Liver (tissue), 9 donors: ENCODE data around the gene MED25. TPM values are rescaled to one million over a fixed set of nuclear protein-coding genes. Genes with fewer than 3 reads are reported as not detected.

ENCODE experiments used
- DNase-seq: peaks from one replicate; pipeline ENCODE4 v3.0.0-alpha.2; 2017; ENCODE audit warnings: low spot score
- H3K27ac ChIP-seq, 2 donors: one replicate each; pipeline ENCODE4 v1.7.0; 2013; ENCODE audit warnings: inconsistent platforms in 2 of 2, low read length in 2 of 2, control low read depth in 1 of 2, low read depth in 1 of 2, mild to moderate bottlenecking in 1 of 2
- H3K27me3 ChIP-seq, 4 donors: one replicate each; pipeline versions ENCODE4 v1.6.1 to v1.7.0; 2013; ENCODE audit warnings: low read length in 3 of 4, inconsistent platforms in 1 of 4, mild to moderate bottlenecking in 1 of 4, moderate library complexity in 1 of 4; ENCODE audit not compliant: control insufficient read depth in 4 of 4, insufficient read depth in 4 of 4
- H3K36me3 ChIP-seq, 4 donors: one replicate each; pipeline versions ENCODE4 v1.6.1 to v1.7.0; 2013; ENCODE audit warnings: low read length in 3 of 4, mild to moderate bottlenecking in 3 of 4, low read depth in 1 of 4, moderate library complexity in 1 of 4; ENCODE audit not compliant: control insufficient read depth in 4 of 4, insufficient read depth in 3 of 4
- H3K4me1 ChIP-seq, 4 donors: one replicate each; pipeline versions ENCODE4 v1.6.1 to v1.7.0; 2013; ENCODE audit warnings: low read length in 3 of 4, mild to moderate bottlenecking in 3 of 4, moderate library complexity in 1 of 4; ENCODE audit not compliant: control insufficient read depth in 4 of 4, insufficient read depth in 4 of 4
- H3K4me3 ChIP-seq, 3 donors: one replicate each; pipeline versions ENCODE4 v1.6.1 to v1.7.0; 2013; ENCODE audit warnings: low read length in 3 of 3, control low read depth in 1 of 3, low read depth in 1 of 3, mild to moderate bottlenecking in 1 of 3
- H3K9ac ChIP-seq, 2 donors: one replicate each; pipeline ENCODE4 v1.7.0; 2013; ENCODE audit warnings: low read length in 2 of 2, mild to moderate bottlenecking in 2 of 2, moderate library complexity in 2 of 2, control low read depth in 1 of 2, low read depth in 1 of 2
- H3K9me3 ChIP-seq, 4 donors: one replicate each; pipeline versions ENCODE4 v1.6.1 to v1.7.0; 2013; ENCODE audit warnings: low read length in 3 of 4; ENCODE audit not compliant: control insufficient read depth in 4 of 4
- FOXA1 ChIP-seq: IDR thresholded peaks from 2 replicates; pipeline ENCODE4 v1.6.1; 2016; ENCODE audit warnings: antibody characterized with exemption
- FOXA2 ChIP-seq: IDR thresholded peaks from 2 replicates; pipeline ENCODE4 v1.6.1; 2016; ENCODE audit warnings: antibody characterized with exemption
- GABPA ChIP-seq, 2 donors: IDR thresholded peaks in 1 of 2; conservative IDR thresholded peaks in 1 of 2; 2 replicates each; pipeline ENCODE4 v1.6.1; 2016; ENCODE audit warnings: antibody characterized with exemption in 2 of 2, mild to moderate bottlenecking in 1 of 2, moderate library complexity in 1 of 2
- HNF4A ChIP-seq, 2 donors: conservative IDR thresholded peaks; 2 replicates each; pipeline ENCODE4 v1.6.1; 2016; ENCODE audit warnings: antibody characterized with exemption in 2 of 2, mild to moderate bottlenecking in 2 of 2
- HNF4G ChIP-seq: IDR thresholded peaks from 2 replicates; pipeline ENCODE4 v1.6.1; 2016; ENCODE audit warnings: antibody characterized with exemption
- JUND ChIP-seq, 2 donors: IDR thresholded peaks; 2 replicates each; pipeline ENCODE4 v1.6.1; 2016; ENCODE audit warnings: antibody characterized with exemption in 2 of 2
- MAX ChIP-seq: IDR thresholded peaks from 2 replicates; pipeline ENCODE4 v1.6.1; 2016; ENCODE audit warnings: antibody characterized with exemption
- SP1 ChIP-seq: IDR thresholded peaks from 2 replicates; pipeline ENCODE4 v1.6.1; 2018; ENCODE audit warnings: antibody characterized with exemption, mild to moderate bottlenecking
- TAF1 ChIP-seq: conservative IDR thresholded peaks from 2 replicates; pipeline ENCODE4 v1.6.1; 2016; ENCODE audit warnings: antibody characterized with exemption, mild to moderate bottlenecking
- WGBS: extraction: QIAGEN DNeasy Blood & Tissue Kit; methylation state at CpG from one replicate; pipeline ENCODE4 v1.1.7; 2013; 5-methylcytosine and 5-hydroxymethylcytosine counted together
- polyA plus RNA-seq, 2 donors: library from polyadenylated mRNA; stranded (reverse) in 1 of 2; unstranded in 1 of 2; fragments of 200-250 nt in 1 of 2; fragments of >200 nt in 1 of 2; fragmentation: Nextera tagmentation in 1 of 2; extraction: Ambion mirVana in 1 of 2; gene quantifications; one replicate each; pipeline versions ENCODE4 v1.2.1 to v1.2.3, GENCODE V29; 2013 to 2015
- total RNA-seq, 2 donors: library from RNA; depleted of rRNA; stranded (reverse); fragments of >200 nt; gene quantifications; one replicate each; pipeline ENCODE4 v1.2.3, GENCODE V29; 2014
- TF ChIP-seq, protein P1 (sequence below): IDR thresholded peaks from 2 replicates; pipeline ENCODE4 v1.6.1; 2016; ENCODE audit warnings: antibody characterized with exemption
- TF ChIP-seq, protein P2 (sequence below): fragments of 150-350 bp; IDR thresholded peaks from 2 replicates; pipeline ENCODE4 v1.5.1; 2017; ENCODE audit warnings: improper control_type of control experiment, low read depth, low read length; ENCODE audit not compliant: missing input control
- TF ChIP-seq, protein P3 (sequence below): IDR thresholded peaks from 2 replicates; pipeline ENCODE4 v1.6.1; 2016; ENCODE audit warnings: antibody characterized with exemption
- TF ChIP-seq, protein P4 (sequence below): IDR thresholded peaks from 2 replicates; pipeline ENCODE4 v1.6.1; 2016; ENCODE audit warnings: antibody characterized with exemption, mild to moderate bottlenecking
- donor health status: healthy.
- donor health status: healthy.
- donor health status: healthy.
- donor health status: healthy.
- donor health status: healthy.

MED25 gene
- total and polyA plus RNA-seq, 4 donors: 4.7 to 24.1 (median 9.6) TPM

DNA sequence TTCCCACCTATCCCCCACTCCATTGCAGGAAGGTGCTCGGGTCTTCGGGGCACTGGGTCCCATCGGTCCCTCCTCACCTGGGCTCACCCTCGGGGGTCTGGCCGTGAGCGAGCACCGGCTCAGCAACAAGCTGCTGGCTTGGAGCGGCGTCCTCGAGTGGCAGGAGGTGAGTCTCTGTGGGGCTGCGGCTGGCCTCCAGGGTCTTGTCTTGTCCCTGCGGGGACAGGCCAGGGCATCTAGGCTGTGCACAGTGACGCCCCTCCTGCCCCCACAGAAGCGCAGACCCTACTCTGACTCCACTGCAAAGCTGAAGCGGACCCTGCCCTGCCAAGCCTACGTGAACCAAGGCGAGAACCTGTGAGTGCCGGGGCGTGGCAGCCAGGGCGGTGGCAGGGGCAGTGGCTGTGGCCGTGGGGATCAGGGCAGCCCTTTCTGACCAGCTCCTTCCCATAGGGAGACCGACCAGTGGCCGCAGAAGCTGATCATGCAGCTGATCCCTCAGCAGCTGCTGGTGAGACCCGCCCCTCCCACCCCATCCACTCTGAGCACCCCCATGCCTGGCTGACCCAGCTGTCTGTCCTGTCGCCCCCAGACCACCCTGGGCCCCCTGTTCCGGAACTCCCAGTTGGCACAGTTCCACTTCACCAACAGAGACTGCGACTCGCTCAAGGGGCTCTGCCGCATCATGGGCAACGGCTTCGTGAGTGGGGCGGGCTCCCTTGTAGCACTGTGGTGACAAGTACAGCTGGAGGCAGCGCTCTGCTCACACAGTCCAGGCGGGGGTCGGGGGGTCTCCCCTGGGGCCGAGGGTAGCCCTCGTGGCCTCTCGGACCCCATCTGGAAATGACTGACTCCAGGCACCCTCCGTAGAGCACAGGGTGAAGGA lies 36.5 kb downstream of the MED25 start:
- peaks cover 3 to 19% (median 13%) of the 10 kb centered on the region in 4 donors for H3K4me1 ChIP-seq
- H3K27ac ChIP-seq: no peak overlapping the region
- WGBS: 92% methylated on average over 39 of the region's 39 CpGs
- no peaks in the 10 kb centered on the region for H3K9me3 ChIP-seq
- H3K36me3 ChIP-seq: peaks cover 0 to 28% (median 4%) of the 10 kb centered on the region in 4 donors
- H3K9ac ChIP-seq: no peak overlapping the region
- no peak for DNase-seq
- H3K4me3 ChIP-seq: no peak overlapping the region
- no peak for TF ChIP-seq GABPA (IDR thresholded peaks at IDR 0.05 in 1 of 2, conservative IDR thresholded peaks at IDR 0.05 in 1 of 2)
- TF ChIP-seq, protein P1, sequence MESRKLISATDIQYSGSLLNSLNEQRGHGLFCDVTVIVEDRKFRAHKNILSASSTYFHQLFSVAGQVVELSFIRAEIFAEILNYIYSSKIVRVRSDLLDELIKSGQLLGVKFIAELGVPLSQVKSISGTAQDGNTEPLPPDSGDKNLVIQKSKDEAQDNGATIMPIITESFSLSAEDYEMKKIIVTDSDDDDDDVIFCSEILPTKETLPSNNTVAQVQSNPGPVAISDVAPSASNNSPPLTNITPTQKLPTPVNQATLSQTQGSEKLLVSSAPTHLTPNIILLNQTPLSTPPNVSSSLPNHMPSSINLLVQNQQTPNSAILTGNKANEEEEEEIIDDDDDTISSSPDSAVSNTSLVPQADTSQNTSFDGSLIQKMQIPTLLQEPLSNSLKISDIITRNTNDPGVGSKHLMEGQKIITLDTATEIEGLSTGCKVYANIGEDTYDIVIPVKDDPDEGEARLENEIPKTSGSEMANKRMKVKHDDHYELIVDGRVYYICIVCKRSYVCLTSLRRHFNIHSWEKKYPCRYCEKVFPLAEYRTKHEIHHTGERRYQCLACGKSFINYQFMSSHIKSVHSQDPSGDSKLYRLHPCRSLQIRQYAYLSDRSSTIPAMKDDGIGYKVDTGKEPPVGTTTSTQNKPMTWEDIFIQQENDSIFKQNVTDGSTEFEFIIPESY: no peak
- TF ChIP-seq, protein P2, sequence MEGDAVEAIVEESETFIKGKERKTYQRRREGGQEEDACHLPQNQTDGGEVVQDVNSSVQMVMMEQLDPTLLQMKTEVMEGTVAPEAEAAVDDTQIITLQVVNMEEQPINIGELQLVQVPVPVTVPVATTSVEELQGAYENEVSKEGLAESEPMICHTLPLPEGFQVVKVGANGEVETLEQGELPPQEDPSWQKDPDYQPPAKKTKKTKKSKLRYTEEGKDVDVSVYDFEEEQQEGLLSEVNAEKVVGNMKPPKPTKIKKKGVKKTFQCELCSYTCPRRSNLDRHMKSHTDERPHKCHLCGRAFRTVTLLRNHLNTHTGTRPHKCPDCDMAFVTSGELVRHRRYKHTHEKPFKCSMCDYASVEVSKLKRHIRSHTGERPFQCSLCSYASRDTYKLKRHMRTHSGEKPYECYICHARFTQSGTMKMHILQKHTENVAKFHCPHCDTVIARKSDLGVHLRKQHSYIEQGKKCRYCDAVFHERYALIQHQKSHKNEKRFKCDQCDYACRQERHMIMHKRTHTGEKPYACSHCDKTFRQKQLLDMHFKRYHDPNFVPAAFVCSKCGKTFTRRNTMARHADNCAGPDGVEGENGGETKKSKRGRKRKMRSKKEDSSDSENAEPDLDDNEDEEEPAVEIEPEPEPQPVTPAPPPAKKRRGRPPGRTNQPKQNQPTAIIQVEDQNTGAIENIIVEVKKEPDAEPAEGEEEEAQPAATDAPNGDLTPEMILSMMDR: no peak
- no peak for TF ChIP-seq HNF4A (conservative IDR thresholded peaks at IDR 0.05)
- TF ChIP-seq SP1: no peak
- no peak for TF ChIP-seq FOXA2
- TF ChIP-seq, protein P3, sequence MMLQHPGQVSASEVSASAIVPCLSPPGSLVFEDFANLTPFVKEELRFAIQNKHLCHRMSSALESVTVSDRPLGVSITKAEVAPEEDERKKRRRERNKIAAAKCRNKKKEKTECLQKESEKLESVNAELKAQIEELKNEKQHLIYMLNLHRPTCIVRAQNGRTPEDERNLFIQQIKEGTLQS: no peak
- no peak for TF ChIP-seq HNF4G
- TF ChIP-seq, protein P4, sequence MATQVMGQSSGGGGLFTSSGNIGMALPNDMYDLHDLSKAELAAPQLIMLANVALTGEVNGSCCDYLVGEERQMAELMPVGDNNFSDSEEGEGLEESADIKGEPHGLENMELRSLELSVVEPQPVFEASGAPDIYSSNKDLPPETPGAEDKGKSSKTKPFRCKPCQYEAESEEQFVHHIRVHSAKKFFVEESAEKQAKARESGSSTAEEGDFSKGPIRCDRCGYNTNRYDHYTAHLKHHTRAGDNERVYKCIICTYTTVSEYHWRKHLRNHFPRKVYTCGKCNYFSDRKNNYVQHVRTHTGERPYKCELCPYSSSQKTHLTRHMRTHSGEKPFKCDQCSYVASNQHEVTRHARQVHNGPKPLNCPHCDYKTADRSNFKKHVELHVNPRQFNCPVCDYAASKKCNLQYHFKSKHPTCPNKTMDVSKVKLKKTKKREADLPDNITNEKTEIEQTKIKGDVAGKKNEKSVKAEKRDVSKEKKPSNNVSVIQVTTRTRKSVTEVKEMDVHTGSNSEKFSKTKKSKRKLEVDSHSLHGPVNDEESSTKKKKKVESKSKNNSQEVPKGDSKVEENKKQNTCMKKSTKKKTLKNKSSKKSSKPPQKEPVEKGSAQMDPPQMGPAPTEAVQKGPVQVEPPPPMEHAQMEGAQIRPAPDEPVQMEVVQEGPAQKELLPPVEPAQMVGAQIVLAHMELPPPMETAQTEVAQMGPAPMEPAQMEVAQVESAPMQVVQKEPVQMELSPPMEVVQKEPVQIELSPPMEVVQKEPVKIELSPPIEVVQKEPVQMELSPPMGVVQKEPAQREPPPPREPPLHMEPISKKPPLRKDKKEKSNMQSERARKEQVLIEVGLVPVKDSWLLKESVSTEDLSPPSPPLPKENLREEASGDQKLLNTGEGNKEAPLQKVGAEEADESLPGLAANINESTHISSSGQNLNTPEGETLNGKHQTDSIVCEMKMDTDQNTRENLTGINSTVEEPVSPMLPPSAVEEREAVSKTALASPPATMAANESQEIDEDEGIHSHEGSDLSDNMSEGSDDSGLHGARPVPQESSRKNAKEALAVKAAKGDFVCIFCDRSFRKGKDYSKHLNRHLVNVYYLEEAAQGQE: no peak
- no peaks in the 10 kb centered on the region for H3K27me3 ChIP-seq

- Histone ChIP-seq H3K9me3 (no peaks in the 10 kb centered on the region), H3K9ac (no peak overlapping the region), H3K36me3 (peaks cover 0 to 34% (median 4%) of the 10 kb centered on the region in 4 donors), H3K4me3 (no peak overlapping the region), H3K27ac (no peak overlapping the region), H3K4me1 (peaks cover 1 to 13% (median 11%) of the 10 kb centered on the region in 4 donors), H3K27me3 (no peaks in the 10 kb centered on the region)
- WGBS: 91% methylated on average over 12 of the region's 12 CpGs
- no peak for DNase-seq
- TF ChIP-seq TAF1 (no peak), HNF4G (no peak), JUND (IDR thresholded peaks at IDR 0.05) (no peak), FOXA1 (no peak), MAX (no peak)
- TF ChIP-seq, protein P1: no peak
- TF ChIP-seq, protein P4: no peak
Measured at GRCh38 chr19:49855277-49855675, 37.2 kb downstream of the MED25 start.
